Osteoblast (primary cell): ENCODE measurements around the gene NFIC. TPM values are rescaled to one million over a fixed set of nuclear protein-coding genes. Genes with fewer than 3 reads are reported as not detected.
A peak's percentile ranks its signal among the peaks of the same experiment; 100 is the strongest.

Experiments
- DNase-seq: peaks from one replicate; pipeline ENCODE4 v3.0.0; 2011; ENCODE audit warnings: low spot score, mixed read lengths; ENCODE audit not compliant: insufficient read length; ENCODE audit errors: missing footprints
- H2AFZ ChIP-seq: 2 replicates; pipeline ENCODE4 v1.6.0; 2011; ENCODE audit warnings: mild to moderate bottlenecking, low read length
- H3K27ac ChIP-seq: 2 replicates; pipeline ENCODE4 v1.5.1; 2011; ENCODE audit warnings: mild to moderate bottlenecking, low read depth, low read length, moderate library complexity
- H3K27me3 ChIP-seq: 2 replicates; pipeline ENCODE4 v1.6.0; 2012; ENCODE audit warnings: mild to moderate bottlenecking, control low read depth, inconsistent platforms, low read length, moderate library complexity; ENCODE audit not compliant: insufficient read depth
- H3K36me3 ChIP-seq: 2 replicates; pipeline ENCODE4 v1.5.1; 2011; ENCODE audit warnings: mild to moderate bottlenecking, low read length, control low read depth, moderate library complexity; ENCODE audit not compliant: insufficient read depth
- H3K4me1 ChIP-seq: 2 replicates; pipeline ENCODE4 v1.5.1; 2011; ENCODE audit warnings: mild to moderate bottlenecking, low read length, control low read depth, moderate library complexity; ENCODE audit not compliant: insufficient read depth
- H3K4me2 ChIP-seq: 2 replicates; pipeline ENCODE4 v1.6.0; 2011; ENCODE audit warnings: mild to moderate bottlenecking, low read length; ENCODE audit not compliant: insufficient read depth
- H3K4me3 ChIP-seq: fragments of 200-600 bp; sonication (generic); 3 replicates; pipeline ENCODE4 v1.5.1; 2012; ENCODE audit warnings: mild to moderate bottlenecking, low read length, inconsistent platforms; ENCODE audit not compliant: insufficient read depth
- H3K79me2 ChIP-seq: 2 replicates; pipeline ENCODE4 v1.6.0; 2012; ENCODE audit warnings: mild to moderate bottlenecking, low read length, control low read depth, inconsistent platforms; ENCODE audit not compliant: insufficient read depth
- H3K9me3 ChIP-seq: 2 replicates; pipeline ENCODE4 v1.5.1; 2011; ENCODE audit warnings: low read depth, low read length, control low read depth
- H4K20me1 ChIP-seq: 2 replicates; pipeline ENCODE4 v1.6.0; 2012; ENCODE audit warnings: mild to moderate bottlenecking, low read length, control low read depth; ENCODE audit not compliant: insufficient read depth
- CTCF ChIP-seq: IDR thresholded peaks from 2 replicates; pipeline ENCODE4 v1.5.1; 2011; ENCODE audit warnings: mild to moderate bottlenecking, low read depth, low read length, moderate library complexity; ENCODE audit errors: extremely low read depth
- total RNA-seq: library from RNA; depleted of rRNA; stranded (reverse); fragments of >200 nt; gene quantifications from 2 replicates; pipeline ENCODE4 v1.2.3, GENCODE V29; 2012

NFIC gene
- total RNA-seq, 1 donor: 61.2 TPM

- Histone ChIP-seq H3K4me3 (no peak overlapping the region), H3K27ac (peak overlapping the region; percentile 23), H3K36me3 (peaks cover 48% of the 10 kb centered on the region), H3K4me2 (no peak overlapping the region), H3K9me3 (no peaks in the 10 kb centered on the region), H3K4me1 (peaks cover 42% of the 10 kb centered on the region), H2AFZ (no peak overlapping the region), H4K20me1 (peaks cover 55% of the 10 kb centered on the region), H3K27me3 (no peaks in the 10 kb centered on the region), H3K79me2 (peaks cover 77% of the 10 kb centered on the region)
- DNase-seq: peak; percentile 71
- no peak for TF ChIP-seq CTCF
Observed at GRCh38 chr19:3455393-3455955, 89.1 kb downstream of the NFIC start.

DNA sequence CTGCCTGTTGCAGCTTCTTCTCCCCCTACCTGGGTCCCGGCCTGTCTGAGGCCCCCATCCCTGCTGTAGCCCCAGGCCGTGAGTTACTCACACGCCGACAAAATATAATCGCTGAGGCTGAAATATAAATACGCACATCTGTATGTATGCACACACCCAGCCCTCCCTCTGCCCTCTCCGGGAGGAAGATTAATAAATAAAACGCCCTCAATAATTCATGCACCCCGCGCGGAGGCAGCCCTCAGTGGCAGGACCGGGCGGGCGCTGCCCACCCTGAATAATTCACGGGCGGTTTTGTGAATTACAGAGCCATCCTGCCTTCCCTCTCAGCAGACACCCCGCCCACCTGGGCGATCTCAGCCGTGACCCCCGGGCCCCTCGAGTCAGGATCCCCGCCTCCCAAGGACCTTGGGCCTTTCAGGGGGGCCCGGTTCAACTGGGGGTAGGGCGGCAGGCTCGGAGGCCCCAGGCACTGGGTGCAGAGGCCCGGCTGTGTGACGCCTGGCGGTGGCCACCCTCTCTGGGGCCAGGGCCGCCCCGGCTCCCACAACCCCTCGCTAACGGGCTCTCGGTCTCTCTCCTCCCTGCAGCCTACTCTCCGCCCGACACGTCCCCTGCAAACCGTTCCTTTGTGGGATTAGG, 89.7 kb downstream of the NFIC start:
- peaks cover 39% of the 10 kb centered on the region for H3K4me1 ChIP-seq
- no peak overlapping the region for H3K27ac ChIP-seq
- H3K79me2 ChIP-seq: peaks cover 81% of the 10 kb centered on the region
- DNase-seq: no peak
- no peak for TF ChIP-seq CTCF
- no peak overlapping the region for H3K4me2 ChIP-seq
- H2AFZ ChIP-seq: no peak overlapping the region
- H3K36me3 ChIP-seq: peaks cover 50% of the 10 kb centered on the region
- no peak overlapping the region for H3K4me3 ChIP-seq
- H3K9me3 ChIP-seq: no peaks in the 10 kb centered on the region
- H3K27me3 ChIP-seq: no peaks in the 10 kb centered on the region
- peaks cover 55% of the 10 kb centered on the region for H4K20me1 ChIP-seq

DNA sequence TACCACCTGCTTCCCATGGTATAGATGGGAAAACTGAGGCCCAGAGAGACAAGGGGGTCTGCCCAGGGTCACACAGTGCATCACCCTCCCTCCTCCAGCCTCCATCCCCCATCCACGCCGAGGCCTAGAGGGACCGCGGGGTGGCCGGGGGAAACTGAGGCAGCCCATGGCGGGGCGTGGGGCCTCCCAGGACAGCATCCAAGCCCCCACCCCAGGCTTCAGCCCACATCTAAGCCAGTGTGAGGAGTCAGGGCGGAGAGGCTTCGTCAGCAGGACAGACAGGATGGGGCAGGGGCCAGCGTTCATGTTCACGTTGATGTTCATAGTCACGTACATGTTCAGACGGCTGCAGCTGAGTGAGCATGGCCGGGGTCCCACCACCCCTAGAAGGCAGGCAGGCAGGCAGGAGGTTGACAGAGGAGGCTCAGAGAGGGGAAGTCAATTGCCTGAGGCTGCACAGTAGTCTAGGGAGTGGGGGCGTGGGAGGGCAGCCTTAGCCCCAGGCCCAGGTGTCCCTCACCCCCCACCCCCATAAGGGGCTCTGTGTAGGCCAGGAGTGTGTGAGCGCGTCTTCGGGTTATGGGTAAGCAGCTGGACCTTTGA, 90.6 kb downstream of the NFIC start:
- H3K79me2 ChIP-seq: peaks cover 81% of the 10 kb centered on the region
- peaks cover 49% of the 10 kb centered on the region for H3K36me3 ChIP-seq

More for the DNA sequence above, 90.6 kb downstream of the NFIC start:
- H2AFZ ChIP-seq: no peak overlapping the region
- DNase-seq: peak; percentile 63
- H3K27ac ChIP-seq: peak overlapping the region; percentile 93
- TF ChIP-seq CTCF: no peak
- H3K4me3 ChIP-seq: no peak overlapping the region
- H4K20me1 ChIP-seq: peaks cover 55% of the 10 kb centered on the region
- H3K9me3 ChIP-seq: no peaks in the 10 kb centered on the region
- H3K27me3 ChIP-seq: no peaks in the 10 kb centered on the region
- peaks cover 33% of the 10 kb centered on the region for H3K4me1 ChIP-seq
- no peak overlapping the region for H3K4me2 ChIP-seq
